HEK293 (cell line): ENCODE measurements around the gene SORT1.

Source experiments
- CTCF ChIP-seq: fragments of 450-650 bp; formaldehyde crosslinking; IDR thresholded peaks from 2 replicates; pipeline ENCODE4 v1.5.1; 2016; ENCODE audit warnings: missing biosample characterization, missing genetic modification characterization
- HIC1 ChIP-seq: fragments of 450-650 bp; formaldehyde crosslinking; IDR thresholded peaks from 2 replicates; pipeline ENCODE4 v1.5.1; 2016; ENCODE audit warnings: missing biosample characterization, missing genetic modification characterization
- REST ChIP-seq: fragments of 450-650 bp; formaldehyde crosslinking; IDR thresholded peaks from 2 replicates; pipeline ENCODE4 v1.5.1; 2016; ENCODE audit warnings: missing biosample characterization, missing genetic modification characterization
- SETDB1 ChIP-seq: IDR thresholded peaks from one replicate; pipeline ENCODE4 v1.6.1; 2017; ENCODE audit warnings: mild to moderate bottlenecking, low read length, moderate library complexity, mixed read lengths; ENCODE audit not compliant: insufficient read length
- SP2 ChIP-seq: fragments of 450-650 bp; formaldehyde crosslinking; IDR thresholded peaks from 2 replicates; pipeline ENCODE4 v1.5.1; 2016; ENCODE audit warnings: missing biosample characterization, missing genetic modification characterization
- ZNF19 ChIP-seq: fragments of 450-650 bp; formaldehyde crosslinking; IDR thresholded peaks from 2 replicates; pipeline ENCODE4; 2016; ENCODE audit warnings: missing biosample characterization, missing genetic modification characterization, low read depth
- ZNF433 ChIP-seq: fragments of 450-650 bp; formaldehyde crosslinking; IDR thresholded peaks from 2 replicates; pipeline ENCODE4 v1.5.1; 2016; ENCODE audit warnings: missing biosample characterization, missing genetic modification characterization, low read depth
- ZNF558 ChIP-seq: fragments of 450-650 bp; formaldehyde crosslinking; IDR thresholded peaks from 2 replicates; pipeline ENCODE4 v1.5.1; 2016; ENCODE audit warnings: missing biosample characterization, missing genetic modification characterization
- ZNF654 ChIP-seq: fragments of 450-650 bp; formaldehyde crosslinking; IDR thresholded peaks from 2 replicates; pipeline ENCODE4 v1.5.1; 2016; ENCODE audit warnings: low read depth, missing biosample characterization, missing genetic modification characterization
- TF ChIP-seq, protein P1 (sequence below): fragments of 450-650 bp; formaldehyde crosslinking; conservative IDR thresholded peaks from 2 replicates; pipeline ENCODE4 v1.5.1; 2016; ENCODE audit warnings: low read depth, missing biosample characterization, missing genetic modification characterization
- TF ChIP-seq, protein P2 (sequence below): fragments of 450-650 bp; formaldehyde crosslinking; IDR thresholded peaks from 2 replicates; pipeline ENCODE4 v1.5.1; 2016; ENCODE audit warnings: missing biosample characterization, missing genetic modification characterization

DNA sequence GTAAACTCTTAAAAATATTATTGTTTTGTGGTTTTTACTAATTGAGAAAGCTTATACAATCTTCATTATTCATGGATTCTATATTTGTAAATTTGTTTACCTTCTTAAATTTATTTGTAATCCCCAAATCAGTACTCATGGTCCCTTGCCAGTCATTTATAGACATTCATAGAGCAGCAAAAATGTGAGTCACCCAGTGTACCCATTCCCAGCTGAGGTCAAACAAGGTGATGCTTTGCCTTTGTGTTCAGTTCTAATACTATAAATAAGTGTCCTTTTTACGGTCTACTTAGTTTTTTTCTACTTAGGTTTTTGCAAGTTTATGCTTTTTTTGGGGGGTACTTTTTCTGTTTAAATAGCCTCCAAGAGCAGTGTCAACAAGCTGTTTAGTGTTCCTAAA lies 36.1 kb downstream of the SORT1 start:
- TF ChIP-seq CTCF (tag by site-specific recombination) (no peak), ZNF19 (tag by site-specific recombination) (no peak), ZNF558 (tag by site-specific recombination) (no peak), REST (tag by site-specific recombination) (no peak), HIC1 (tag by site-specific recombination) (no peak), SETDB1 (no peak), ZNF433 (tag by site-specific recombination) (no peak), SP2 (tag by site-specific recombination) (no peak), ZNF654 (tag by site-specific recombination) (no peak)
- TF ChIP-seq, protein P1, sequence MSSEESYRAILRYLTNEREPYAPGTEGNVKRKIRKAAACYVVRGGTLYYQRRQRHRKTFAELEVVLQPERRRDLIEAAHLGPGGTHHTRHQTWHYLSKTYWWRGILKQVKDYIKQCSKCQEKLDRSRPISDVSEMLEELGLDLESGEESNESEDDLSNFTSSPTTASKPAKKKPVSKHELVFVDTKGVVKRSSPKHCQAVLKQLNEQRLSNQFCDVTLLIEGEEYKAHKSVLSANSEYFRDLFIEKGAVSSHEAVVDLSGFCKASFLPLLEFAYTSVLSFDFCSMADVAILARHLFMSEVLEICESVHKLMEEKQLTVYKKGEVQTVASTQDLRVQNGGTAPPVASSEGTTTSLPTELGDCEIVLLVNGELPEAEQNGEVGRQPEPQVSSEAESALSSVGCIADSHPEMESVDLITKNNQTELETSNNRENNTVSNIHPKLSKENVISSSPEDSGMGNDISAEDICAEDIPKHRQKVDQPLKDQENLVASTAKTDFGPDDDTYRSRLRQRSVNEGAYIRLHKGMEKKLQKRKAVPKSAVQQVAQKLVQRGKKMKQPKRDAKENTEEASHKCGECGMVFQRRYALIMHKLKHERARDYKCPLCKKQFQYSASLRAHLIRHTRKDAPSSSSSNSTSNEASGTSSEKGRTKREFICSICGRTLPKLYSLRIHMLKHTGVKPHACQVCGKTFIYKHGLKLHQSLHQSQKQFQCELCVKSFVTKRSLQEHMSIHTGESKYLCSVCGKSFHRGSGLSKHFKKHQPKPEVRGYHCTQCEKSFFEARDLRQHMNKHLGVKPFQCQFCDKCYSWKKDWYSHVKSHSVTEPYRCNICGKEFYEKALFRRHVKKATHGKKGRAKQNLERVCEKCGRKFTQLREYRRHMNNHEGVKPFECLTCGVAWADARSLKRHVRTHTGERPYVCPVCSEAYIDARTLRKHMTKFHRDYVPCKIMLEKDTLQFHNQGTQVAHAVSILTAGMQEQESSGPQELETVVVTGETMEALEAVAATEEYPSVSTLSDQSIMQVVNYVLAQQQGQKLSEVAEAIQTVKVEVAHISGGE: no peak
- TF ChIP-seq, protein P2, sequence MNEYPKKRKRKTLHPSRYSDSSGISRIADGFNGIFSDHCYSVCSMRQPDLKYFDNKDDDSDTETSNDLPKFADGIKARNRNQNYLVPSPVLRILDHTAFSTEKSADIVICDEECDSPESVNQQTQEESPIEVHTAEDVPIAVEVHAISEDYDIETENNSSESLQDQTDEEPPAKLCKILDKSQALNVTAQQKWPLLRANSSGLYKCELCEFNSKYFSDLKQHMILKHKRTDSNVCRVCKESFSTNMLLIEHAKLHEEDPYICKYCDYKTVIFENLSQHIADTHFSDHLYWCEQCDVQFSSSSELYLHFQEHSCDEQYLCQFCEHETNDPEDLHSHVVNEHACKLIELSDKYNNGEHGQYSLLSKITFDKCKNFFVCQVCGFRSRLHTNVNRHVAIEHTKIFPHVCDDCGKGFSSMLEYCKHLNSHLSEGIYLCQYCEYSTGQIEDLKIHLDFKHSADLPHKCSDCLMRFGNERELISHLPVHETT (tag by site-specific recombination): no peak
